CD4-positive, CD25-positive, alpha-beta regulatory T cell (primary cell): Measurements from ENCODE around the gene ASB7. TPM values are rescaled to one million over a fixed set of nuclear protein-coding genes. Genes with fewer than 3 reads are reported as not detected.

ENCODE experiments used
- ATAC-seq, 2 donors: fragments of 150-1000 bp; cut with Tn5 transposase; one replicate each; pipeline ENCODE4 v1.10.0; 2021; ENCODE audit warnings: low read depth in 2 of 2, moderate number of reproducible peaks in 2 of 2, moderate library complexity in 1 of 2
- DNase-seq, 3 donors: peaks; one replicate each; pipeline versions ENCODE4 v3.0.0 to v3.0.0-alpha.2; 2012 to 2022; ENCODE audit warnings: mixed read lengths in 1 of 3
- H3K27ac ChIP-seq: one replicate; pipeline ENCODE4 v1.7.0; 2013; ENCODE audit warnings: mild to moderate bottlenecking, low read length; ENCODE audit not compliant: insufficient read depth, poor library complexity, severe bottlenecking
- H3K27me3 ChIP-seq: one replicate; pipeline ENCODE4 v1.7.0; 2013; ENCODE audit warnings: low read length; ENCODE audit not compliant: control insufficient read depth, insufficient read depth
- H3K36me3 ChIP-seq: one replicate; pipeline ENCODE4 v1.7.0; 2013; ENCODE audit warnings: mild to moderate bottlenecking, low read length, moderate library complexity; ENCODE audit not compliant: control insufficient read depth, insufficient read depth
- H3K4me1 ChIP-seq: 2 replicates; pipeline ENCODE4 v1.7.0; 2013; ENCODE audit warnings: mild to moderate bottlenecking, low read length; ENCODE audit not compliant: insufficient read depth, control insufficient read depth, poor library complexity, severe bottlenecking
- H3K4me3 ChIP-seq: one replicate; pipeline ENCODE4 v1.7.0; 2013; ENCODE audit warnings: low read depth, mild to moderate bottlenecking, low read length, moderate library complexity
- H3K9me3 ChIP-seq, 2 experiments: 1 replicate in 1 of 2; 2 replicates in 1 of 2; pipeline ENCODE4 v1.7.0; 2013; ENCODE audit warnings: low read length in 2 of 2, mild to moderate bottlenecking in 1 of 2, moderate library complexity in 1 of 2; ENCODE audit not compliant: control insufficient read depth in 2 of 2
- H3K27ac Mint-ChIP-seq, 3 donors: one replicate each; pipeline ENCODE4 v1.8.0; 2020 to 2022; ENCODE audit warnings: mild to moderate bottlenecking in 3 of 3, mixed read lengths in 3 of 3, moderate library complexity in 2 of 3
- H3K27me3 Mint-ChIP-seq: one replicate; pipeline ENCODE4 v1.8.0; 2022; ENCODE audit warnings: mild to moderate bottlenecking, mixed read lengths
- H3K36me3 Mint-ChIP-seq: one replicate; pipeline ENCODE4 v1.8.0; 2020; ENCODE audit warnings: mixed read lengths
- H3K4me1 Mint-ChIP-seq, 4 donors: one replicate each; pipeline ENCODE4 v1.8.0; 2020 to 2022; ENCODE audit warnings: mixed read lengths in 4 of 4, mild to moderate bottlenecking in 1 of 4
- H3K4me3 Mint-ChIP-seq, 4 donors: one replicate each; pipeline ENCODE4 v1.8.0; 2020 to 2022; ENCODE audit warnings: mild to moderate bottlenecking in 4 of 4, mixed read lengths in 4 of 4, moderate library complexity in 3 of 4
- H3K9me3 Mint-ChIP-seq, 7 donors: one replicate each; pipeline ENCODE4 v1.8.0; 2020 to 2022; ENCODE audit warnings: mixed read lengths in 7 of 7, mild to moderate bottlenecking in 3 of 7, moderate library complexity in 2 of 7
- polyA plus RNA-seq, 4 donors: library from polyadenylated mRNA; unstranded; fragments of 300-500 nt; fragmentation: Illumina TruSeq; gene quantifications; one replicate each; pipeline ENCODE4 v1.2.3, GENCODE V29; 2021
- total RNA-seq: library from RNA; stranded (reverse); gene quantifications from one replicate; pipeline ENCODE4 v1.2.3, GENCODE V29; 2022

Gene ASB7
- total and polyA plus RNA-seq, 5 donors from 2014 or later = 10.5 to 20.3 (median 13.5) TPM

- Histone ChIP-seq H3K27ac (no peak overlapping the region), H3K9me3 (no peaks in the 10 kb centered on the region), H3K36me3 (peaks cover 32% of the 10 kb centered on the region), H3K4me3 (no peak overlapping the region), H3K4me1 (no peaks in the 10 kb centered on the region), H3K27me3 (no peaks in the 10 kb centered on the region)
- Mint-ChIP-seq H3K27me3 (no peaks in the 10 kb centered on the region), H3K36me3 (peaks cover 5% of the 10 kb centered on the region), H3K4me3 (no peak overlapping the region), H3K4me1 (peaks cover 0 to 17% (median 4%) of the 10 kb centered on the region in 4 donors), H3K27ac (no peak overlapping the region), H3K9me3 (peaks cover 0 to 2% (median 0%) of the 10 kb centered on the region in 7 donors)
- ATAC-seq = no peak
- DNase-seq = no peak
Observed at GRCh38 chr15:100651253-100651652, 48.9 kb downstream of the ASB7 start.

GRCh38 chr15:100652116-100652515 is 49.7 kb downstream of the ASB7 start:
- DNase-seq (no peak), ATAC-seq (no peak)
- Mint-ChIP-seq H3K27me3 (no peaks in the 10 kb centered on the region), H3K4me3 (no peak overlapping the region), H3K4me1 (peaks cover 0 to 8% (median under 1%) of the 10 kb centered on the region in 4 donors), H3K9me3 (peaks cover 0 to 2% (median 0%) of the 10 kb centered on the region in 7 donors), H3K27ac (peak overlapping the region in 1 of 3 donors; percentile 21), H3K36me3 (peaks cover 5% of the 10 kb centered on the region)
- Histone ChIP-seq H3K4me1 (no peaks in the 10 kb centered on the region), H3K4me3 (no peak overlapping the region), H3K36me3 (peaks cover 32% of the 10 kb centered on the region), H3K27ac (no peak overlapping the region), H3K27me3 (no peaks in the 10 kb centered on the region), H3K9me3 (no peaks in the 10 kb centered on the region)

GRCh38 chr15:100653608-100654007 is 51.2 kb downstream of the ASB7 start:
- no peak overlapping the region for H3K4me3 Mint-ChIP-seq
- Histone ChIP-seq H3K4me1 (no peaks in the 10 kb centered on the region), H3K4me3 (no peak overlapping the region), H3K27me3 (no peaks in the 10 kb centered on the region), H3K9me3 (no peaks in the 10 kb centered on the region), H3K36me3 (peaks cover 20% of the 10 kb centered on the region), H3K27ac (no peak overlapping the region)
- H3K27ac Mint-ChIP-seq = peak overlapping the region in 2 of 3 donors; percentile 7 to 70
- DNase-seq (no peak), ATAC-seq (no peak)
- no peaks in the 10 kb centered on the region for H3K36me3 Mint-ChIP-seq
- H3K4me1 Mint-ChIP-seq = peaks cover 0 to 5% (median under 1%) of the 10 kb centered on the region in 4 donors
- peaks cover 0 to 2% (median 0%) of the 10 kb centered on the region in 7 donors for H3K9me3 Mint-ChIP-seq
- H3K27me3 Mint-ChIP-seq = no peaks in the 10 kb centered on the region

- no peak overlapping the region for H3K4me3 Mint-ChIP-seq
- ATAC-seq (no peak), DNase-seq (no peak)
- H3K27ac Mint-ChIP-seq = no peak overlapping the region
- no peaks in the 10 kb centered on the region for H3K9me3 ChIP-seq
- H3K9me3 Mint-ChIP-seq = peaks cover 0 to 2% (median 0%) of the 10 kb centered on the region in 7 donors
- H3K27ac ChIP-seq = no peak overlapping the region
- no peaks in the 10 kb centered on the region for H3K36me3 ChIP-seq
- no peaks in the 10 kb centered on the region for H3K4me1 ChIP-seq
- H3K4me1 Mint-ChIP-seq = no peaks in the 10 kb centered on the region
- peaks cover 1% of the 10 kb centered on the region for H3K27me3 ChIP-seq
- H3K36me3 Mint-ChIP-seq = no peaks in the 10 kb centered on the region
- H3K4me3 ChIP-seq = no peak overlapping the region
- no peaks in the 10 kb centered on the region for H3K27me3 Mint-ChIP-seq
Observed at GRCh38 chr15:100658895-100659294, 56.5 kb downstream of the ASB7 start.

GRCh38 chr15:100661156-100661555 is 58.8 kb downstream of the ASB7 start:
- H3K27me3 ChIP-seq = peaks cover 2% of the 10 kb centered on the region
- Mint-ChIP-seq H3K9me3 (no peaks in the 10 kb centered on the region), H3K4me1 (no peaks in the 10 kb centered on the region), H3K27me3 (peaks cover 6% of the 10 kb centered on the region), H3K27ac (no peak overlapping the region), H3K36me3 (no peaks in the 10 kb centered on the region), H3K4me3 (no peak overlapping the region)
- no peak overlapping the region for H3K27ac ChIP-seq
- no peaks in the 10 kb centered on the region for H3K36me3 ChIP-seq
- no peak for DNase-seq
- no peak overlapping the region for H3K4me3 ChIP-seq
- H3K9me3 ChIP-seq = no peaks in the 10 kb centered on the region
- no peak for ATAC-seq
- no peaks in the 10 kb centered on the region for H3K4me1 ChIP-seq

GRCh38 chr15:100663086-100663914 is 60.9 kb downstream of the ASB7 start:
- Mint-ChIP-seq H3K9me3 (peaks cover 0 to 1% (median 0%) of the 10 kb centered on the region in 7 donors), H3K4me3 (no peak overlapping the region), H3K36me3 (no peaks in the 10 kb centered on the region), H3K27ac (no peak overlapping the region), H3K27me3 (peaks cover 14% of the 10 kb centered on the region), H3K4me1 (no peaks in the 10 kb centered on the region)
- Histone ChIP-seq H3K36me3 (no peaks in the 10 kb centered on the region), H3K4me3 (no peak overlapping the region), H3K9me3 (no peaks in the 10 kb centered on the region), H3K27me3 (peaks cover 2% of the 10 kb centered on the region), H3K4me1 (no peaks in the 10 kb centered on the region), H3K27ac (no peak overlapping the region)
- DNase-seq (no peak), ATAC-seq (no peak)

- no peak overlapping the region for H3K27ac ChIP-seq
- H3K4me3 ChIP-seq = no peak overlapping the region
- no peaks in the 10 kb centered on the region for H3K36me3 ChIP-seq
- Mint-ChIP-seq H3K36me3 (no peaks in the 10 kb centered on the region), H3K4me1 (no peaks in the 10 kb centered on the region), H3K27me3 (peaks cover 14% of the 10 kb centered on the region), H3K9me3 (peaks cover 0 to 1% (median 0%) of the 10 kb centered on the region in 7 donors), H3K4me3 (no peak overlapping the region), H3K27ac (no peak overlapping the region)
- H3K4me1 ChIP-seq = no peaks in the 10 kb centered on the region
- DNase-seq = no peak
- H3K27me3 ChIP-seq = peaks cover 2% of the 10 kb centered on the region
- no peaks in the 10 kb centered on the region for H3K9me3 ChIP-seq
- ATAC-seq = no peak
Observed at GRCh38 chr15:100663915-100664281, 61.5 kb downstream of the ASB7 start.

GRCh38 chr15:100665570-100665969 is 63.2 kb downstream of the ASB7 start:
- H3K4me1 ChIP-seq = no peaks in the 10 kb centered on the region
- peaks cover 0 to 1% (median 0%) of the 10 kb centered on the region in 7 donors for H3K9me3 Mint-ChIP-seq
- no peaks in the 10 kb centered on the region for H3K4me1 Mint-ChIP-seq
- H3K36me3 ChIP-seq = no peaks in the 10 kb centered on the region
- peaks cover 16% of the 10 kb centered on the region for H3K27me3 Mint-ChIP-seq
- H3K27ac ChIP-seq = no peak overlapping the region
- H3K36me3 Mint-ChIP-seq = no peaks in the 10 kb centered on the region
- DNase-seq (no peak), ATAC-seq (no peak)
- H3K27ac Mint-ChIP-seq = no peak overlapping the region
- no peak overlapping the region for H3K4me3 ChIP-seq
- no peak overlapping the region for H3K4me3 Mint-ChIP-seq
- no peaks in the 10 kb centered on the region for H3K9me3 ChIP-seq
- H3K27me3 ChIP-seq = peaks cover 2% of the 10 kb centered on the region
